ENCODE data around the gene SIX4. TPM values are rescaled to one million over a fixed set of nuclear protein-coding genes. Genes with fewer than 3 reads are reported as not detected.

SIX4 gene
- polyA plus RNA-seq, 4 donors: 5.6 to 7.1 (median 6.3) TPM

- DNase-seq (ENCODE audit: low read depth in 4 of 4, low spot score in 3 of 4): peak in 2 of 4 donors; percentile 51 to 64
Observed at GRCh38 chr14:60722357-60723115, 1.6 kb downstream of the SIX4 start.

- DNase-seq (ENCODE audit: low read depth in 4 of 4, low spot score in 3 of 4): no peak
Observed at GRCh38 chr14:60722107-60722356, 2.1 kb downstream of the SIX4 start.

GRCh38 chr14:60721326-60722106, 2.6 kb downstream of the SIX4 start:
- peak in 1 of 4 donors; percentile 19 for DNase-seq (ENCODE audit: low read depth in 4 of 4, low spot score in 3 of 4)

- peak in 1 of 4 donors; percentile 5 for DNase-seq (ENCODE audit: low read depth in 4 of 4, low spot score in 3 of 4)
Observed at GRCh38 chr14:60720962-60721325, 3.2 kb downstream of the SIX4 start.

GRCh38 chr14:60720391-60720790, 3.8 kb downstream of the SIX4 start:
- no peak for DNase-seq (ENCODE audit: low read depth in 4 of 4, low spot score in 3 of 4)

GRCh38 chr14:60713513-60713912, 10.6 kb downstream of the SIX4 start:
- no peak for DNase-seq (ENCODE audit: low read depth in 4 of 4, low spot score in 3 of 4)

- no peak for DNase-seq (ENCODE audit: low read depth in 4 of 4, low spot score in 3 of 4)
Observed at GRCh38 chr14:60710494-60710893, 13.7 kb downstream of the SIX4 start.

GRCh38 chr14:60707858-60708257, 16.3 kb downstream of the SIX4 start:
- no peak for DNase-seq (ENCODE audit: low read depth in 4 of 4, low spot score in 3 of 4)

GRCh38 chr14:60705100-60705499, 19.1 kb downstream of the SIX4 start:
- DNase-seq (ENCODE audit: low read depth in 4 of 4, low spot score in 3 of 4): no peak

- DNase-seq (ENCODE audit: low read depth in 4 of 4, low spot score in 3 of 4): no peak
Observed at GRCh38 chr14:60700598-60700997, 23.6 kb downstream of the SIX4 start.

GRCh38 chr14:60695327-60695726, 28.8 kb downstream of the SIX4 start:
- DNase-seq (ENCODE audit: low read depth in 4 of 4, low spot score in 3 of 4): no peak

- DNase-seq (ENCODE audit: low read depth in 4 of 4, low spot score in 3 of 4): no peak
Observed at GRCh38 chr14:60691383-60692113, 32.6 kb downstream of the SIX4 start.

- no peak for DNase-seq (ENCODE audit: low read depth in 4 of 4, low spot score in 3 of 4)
Observed at GRCh38 chr14:60686865-60687264, 37.3 kb downstream of the SIX4 start.

- DNase-seq (ENCODE audit: low read depth in 4 of 4, low spot score in 3 of 4): no peak
Observed at GRCh38 chr14:60684203-60684602, 39.9 kb downstream of the SIX4 start.

GRCh38 chr14:60681271-60681670, 42.9 kb downstream of the SIX4 start:
- no peak for DNase-seq (ENCODE audit: low read depth in 4 of 4, low spot score in 3 of 4)

- no peak for DNase-seq (ENCODE audit: low read depth in 4 of 4, low spot score in 3 of 4)
Observed at GRCh38 chr14:60680511-60680910, 43.6 kb downstream of the SIX4 start.

- DNase-seq (ENCODE audit: low read depth in 4 of 4, low spot score in 3 of 4): no peak
Observed at GRCh38 chr14:60679566-60680258, 44.4 kb downstream of the SIX4 start.

- no peak for DNase-seq (ENCODE audit: low read depth in 4 of 4, low spot score in 3 of 4)
Observed at GRCh38 chr14:60677701-60678100, 46.5 kb downstream of the SIX4 start.

GRCh38 chr14:60670989-60671388, 53.2 kb downstream of the SIX4 start:
- no peak for DNase-seq (ENCODE audit: low read depth in 4 of 4, low spot score in 3 of 4)

- DNase-seq (ENCODE audit: low read depth in 4 of 4, low spot score in 3 of 4): no peak
Observed at GRCh38 chr14:60668431-60669112, 55.6 kb downstream of the SIX4 start.

GRCh38 chr14:60665177-60665550, 59.0 kb downstream of the SIX4 start:
- no peak for DNase-seq (ENCODE audit: low read depth in 4 of 4, low spot score in 3 of 4)

Measured in right renal pelvis (tissue), 4 donors.